SK-N-SH (cell line): ENCODE results near the gene PCSK5. TPM values are rescaled to one million over a fixed set of nuclear protein-coding genes. Genes with fewer than 3 reads are reported as not detected.

Experiments used
- CTCF ChIA-PET: fragments of 300-600, 350-600 bp; formaldehyde crosslinking; extraction: SDS; loops from one replicate; lab custom pipeline; 2021; lab: Yijun Ruan, JAX
- POLR2A ChIA-PET: fragments of 350-600 bp; sonication (Branson Sonifier 250); formaldehyde crosslinking; extraction: SDS; loops from one replicate; lab custom pipeline; 2020; ENCODE audit warnings: antibody characterized with exemption, inconsistent platforms; lab: Yijun Ruan, JAX
- DNase-seq: peaks from one replicate; pipeline ENCODE4 v3.0.0; 2012
- H2AFZ ChIP-seq: fragments of 200-600 bp; sonication (generic); 2 replicates; pipeline ENCODE4 v1.8.1; 2016; ENCODE audit warnings: antibody characterized with exemption, mild to moderate bottlenecking, low read depth
- H3F3A ChIP-seq: fragments of 200-600 bp; sonication (generic); replicated peaks from 2 replicates; pipeline ENCODE3; 2016; ENCODE audit warnings: antibody characterized with exemption, mild to moderate bottlenecking; ENCODE audit not compliant: insufficient read depth
- H3K27ac ChIP-seq, 2 experiments: fragments of 200-500 bp in 1 of 2; fragments of 200-600 bp in 1 of 2; sonication (Bioruptor generic) in 1 of 2; sonication (generic), shearing (Covaris generic) in 1 of 2; 2 replicates each; pipeline versions ENCODE4 v1.5.1 to v1.6.1; 2014 to 2016; ENCODE audit warnings: low read depth in 2 of 2, inconsistent platforms in 1 of 2, low read length in 1 of 2, mild to moderate bottlenecking in 1 of 2, mixed read lengths in 1 of 2
- H3K27me3 ChIP-seq: fragments of 200-600 bp; sonication (generic), shearing (Covaris generic); 2 replicates; pipeline ENCODE4 v1.6.1; 2016; ENCODE audit warnings: mixed run types; ENCODE audit not compliant: insufficient read depth
- H3K36me3 ChIP-seq, 2 experiments: fragments of 200-500 bp in 1 of 2; fragments of 200-600 bp in 1 of 2; sonication (Bioruptor generic) in 1 of 2; sonication (generic) in 1 of 2; replicated peaks in 1 of 2; 2 replicates each; pipeline versions ENCODE3 to v1.5.1; 2014 to 2016; ENCODE audit warnings: low read length in 1 of 2, mild to moderate bottlenecking in 1 of 2; ENCODE audit not compliant: insufficient read depth in 2 of 2, control insufficient read depth in 1 of 2
- H3K4me1 ChIP-seq, 2 experiments: fragments of 200-500 bp in 1 of 2; fragments of 200-600 bp in 1 of 2; sonication (Bioruptor generic) in 1 of 2; sonication (generic), shearing (Covaris generic) in 1 of 2; 2 replicates each; pipeline versions ENCODE4 v1.5.1 to v1.6.1; 2014 to 2016; ENCODE audit warnings: low read depth in 1 of 2, low read length in 1 of 2, mixed run types in 1 of 2; ENCODE audit not compliant: insufficient read depth in 2 of 2, control insufficient read depth in 1 of 2
- H3K4me2 ChIP-seq: fragments of 200-600 bp; sonication (generic), shearing (Covaris generic); 2 replicates; pipeline ENCODE4 v1.6.1; 2017; ENCODE audit warnings: mixed run types
- H3K4me3 ChIP-seq, 2 experiments: fragments of 200-500 bp in 1 of 2; fragments of 200-600 bp in 1 of 2; sonication (Bioruptor generic) in 1 of 2; sonication (generic), shearing (Covaris generic) in 1 of 2; 2 replicates each; pipeline versions ENCODE4 v1.5.1 to v1.8.1; 2014 to 2016; ENCODE audit warnings: low read depth in 2 of 2, inconsistent platforms in 1 of 2, low read length in 1 of 2, mild to moderate bottlenecking in 1 of 2, mixed read lengths in 1 of 2, moderate library complexity in 1 of 2
- H3K79me2 ChIP-seq: fragments of 200-600 bp; sonication (generic); 2 replicates; pipeline ENCODE4 v1.8.1; 2017; ENCODE audit warnings: mild to moderate bottlenecking; ENCODE audit not compliant: insufficient read depth
- H3K9ac ChIP-seq: fragments of 200-600 bp; sonication (generic); 2 replicates; pipeline ENCODE4 v1.6.1; 2017; ENCODE audit warnings: mixed run types
- H3K9me2 ChIP-seq: fragments of 200-600 bp; sonication (generic); 2 replicates; pipeline ENCODE4 v1.6.1; 2017; ENCODE audit warnings: mixed run types
- H3K9me3 ChIP-seq: fragments of 200-600 bp; sonication (generic); 2 replicates; pipeline ENCODE4 v1.6.1; 2017; ENCODE audit warnings: mixed run types, mild to moderate bottlenecking, moderate library complexity
- H4K20me1 ChIP-seq: fragments of 200-600 bp; sonication (generic); 2 replicates; pipeline ENCODE4 v1.6.1; 2017; ENCODE audit warnings: mild to moderate bottlenecking, mixed run types; ENCODE audit not compliant: insufficient read depth
- CHD2 ChIP-seq: fragments of 150-350 bp; IDR thresholded peaks from 2 replicates; pipeline ENCODE4 v1.6.1; 2018; ENCODE audit warnings: low read length; ENCODE audit not compliant: partially characterized antibody
- EP300 ChIP-seq, 2 experiments: IDR thresholded peaks; 2 replicates each; pipeline versions ENCODE4 v1.4.0 to v1.6.1; 2012; ENCODE audit warnings: borderline replicate concordance in 1 of 2, low read depth in 1 of 2, low read length in 1 of 2
- EZH2phosphoT487 ChIP-seq: fragments of 200-600 bp; sonication (generic); IDR thresholded peaks from 2 replicates; pipeline ENCODE4 v1.6.1; 2017; ENCODE audit warnings: low read depth, mixed run types, mild to moderate bottlenecking, antibody characterized with exemption, moderate library complexity, borderline replicate concordance
- FOSL2 ChIP-seq: IDR thresholded peaks from 2 replicates; pipeline ENCODE4 v1.4.0; 2012; ENCODE audit warnings: low read depth, mild to moderate bottlenecking, moderate library complexity, borderline replicate concordance
- FOXJ3 ChIP-seq: sonication (generic); formaldehyde crosslinking; IDR thresholded peaks from 2 replicates; pipeline ENCODE4 v1.5.1; 2020; ENCODE audit warnings: mild to moderate bottlenecking, missing genetic modification reagents
- FOXM1 ChIP-seq: IDR thresholded peaks from 2 replicates; pipeline ENCODE4 v1.4.0; 2012; ENCODE audit warnings: low read depth, mild to moderate bottlenecking
- GABPA ChIP-seq: IDR thresholded peaks from 2 replicates; pipeline ENCODE4 v1.4.0; 2012; ENCODE audit warnings: low read depth, mild to moderate bottlenecking
- JUND ChIP-seq: IDR thresholded peaks from 2 replicates; pipeline ENCODE4 v1.4.0; 2012
- MAX ChIP-seq: IDR thresholded peaks from 2 replicates; pipeline ENCODE4 v1.4.0; 2012; ENCODE audit warnings: low read depth
- MXI1 ChIP-seq: IDR thresholded peaks from 2 replicates; pipeline ENCODE4 v1.6.1; 2012; ENCODE audit warnings: mild to moderate bottlenecking, low read depth, low read length, improper control_type of control experiment
- NRF1 ChIP-seq: IDR thresholded peaks from 2 replicates; pipeline ENCODE4 v1.6.1; 2012; ENCODE audit warnings: low read depth, mild to moderate bottlenecking, low read length
- POLR2AphosphoS5 ChIP-seq: IDR thresholded peaks from 2 replicates; pipeline ENCODE4 v1.6.1; 2012; ENCODE audit warnings: low read depth, low read length
- RAD21 ChIP-seq: IDR thresholded peaks from 2 replicates; pipeline ENCODE4 v1.6.1; 2012; ENCODE audit warnings: mild to moderate bottlenecking, low read length
- SMC3 ChIP-seq: IDR thresholded peaks from 2 replicates; pipeline ENCODE4 v1.6.1; 2012; ENCODE audit warnings: low read depth, low read length, improper control_type of control experiment
- TAF1 ChIP-seq: IDR thresholded peaks from 2 replicates; pipeline ENCODE4 v1.6.1; 2012; ENCODE audit warnings: low read depth, mild to moderate bottlenecking, low read length, moderate library complexity, borderline replicate concordance
- TCF12 ChIP-seq: IDR thresholded peaks from 2 replicates; pipeline ENCODE4 v1.4.0; 2012
- TEAD4 ChIP-seq: IDR thresholded peaks from 2 replicates; pipeline ENCODE4 v1.4.0; 2012; ENCODE audit warnings: mild to moderate bottlenecking, borderline replicate concordance; ENCODE audit not compliant: insufficient read depth
- YY1 ChIP-seq: IDR thresholded peaks from 2 replicates; pipeline ENCODE4 v1.4.0; 2012; ENCODE audit warnings: low read depth, mild to moderate bottlenecking
- WGBS: methylation state at CpG from one replicate; pipeline ENCODE4 v1.1.6; 2017; ENCODE audit warnings: low lambda C conversion rate; 5-methylcytosine and 5-hydroxymethylcytosine counted together
- polyA plus RNA-seq, 3 experiments: library from polyadenylated mRNA; depleted of rRNA; stranded (reverse); fragments of >200 nt; gene quantifications; 2 replicates each; pipeline ENCODE4 v1.2.3, GENCODE V29; 2012
- TF ChIP-seq, protein P1 (sequence below): fragments of 150-350 bp; IDR thresholded peaks from 2 replicates; pipeline ENCODE4 v1.6.1; 2016; ENCODE audit warnings: mild to moderate bottlenecking, low read depth, low read length

The PCSK5 gene
- polyA plus RNA-seq, 1 of the 3 experiments (the other 2 are of a cell fraction), result 0.08 TPM

DNA sequence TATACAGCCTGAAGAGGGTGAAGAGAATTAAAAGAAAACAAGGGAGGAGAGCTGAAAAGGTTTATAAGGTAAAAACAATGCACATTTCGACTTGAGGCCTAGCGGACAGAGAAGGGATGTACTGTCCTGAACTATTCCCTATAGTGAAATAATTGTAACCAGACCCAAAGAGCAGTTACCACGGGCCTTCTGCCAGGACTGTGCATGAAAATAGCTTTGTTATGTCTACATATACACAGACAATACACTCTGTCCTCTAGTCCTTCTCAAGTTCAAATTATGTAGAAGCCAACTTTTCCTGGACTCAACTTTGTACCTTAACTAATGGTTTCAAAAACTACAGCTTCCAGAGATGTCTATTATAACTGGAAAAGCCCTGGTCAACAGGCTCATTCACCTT lies 223.7 kb downstream of the PCSK5 start:
- WGBS, result 9% methylated on average over 3 of the region's 3 CpGs
- H3K27ac ChIP-seq, result no peak overlapping the region

DNA sequence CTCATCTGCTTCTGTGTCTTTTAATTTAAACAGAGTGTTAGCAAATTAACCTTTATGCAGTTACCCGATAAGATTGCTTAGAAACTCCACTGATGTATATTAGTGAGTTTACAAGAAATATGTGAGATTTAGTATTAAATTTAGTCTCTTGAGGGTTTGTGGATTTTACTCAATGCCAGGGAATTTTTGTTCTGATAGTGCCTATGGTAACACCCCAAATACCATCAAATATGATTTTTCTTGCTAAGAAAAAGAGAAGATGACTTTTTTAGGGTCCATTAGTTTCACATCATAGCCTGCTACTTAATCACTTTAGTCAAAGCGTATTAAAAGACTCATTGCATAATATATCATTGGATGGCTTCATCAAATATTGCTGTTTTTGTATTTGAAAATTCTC lies 224.9 kb downstream of the PCSK5 start:
- Histone ChIP-seq H3K36me3 (no peaks in the 10 kb centered on the region), H3K9ac (no peak overlapping the region), H3K9me3 (no peaks in the 10 kb centered on the region), H4K20me1 (no peaks in the 10 kb centered on the region), H3K27ac (no peak overlapping the region), H3K4me2 (no peak overlapping the region), H3K4me1 (no peaks in the 10 kb centered on the region), H3F3A (no peaks in the 10 kb centered on the region), H3K79me2 (no peaks in the 10 kb centered on the region), H3K9me2 (no peaks in the 10 kb centered on the region), H2AFZ (no peak overlapping the region), H3K27me3 (no peaks in the 10 kb centered on the region; the same call in 1 of the 2 replicates), H3K4me3 (no peak overlapping the region)
- no peak for DNase-seq
- POLR2A ChIA-PET, result no interaction called here
- TF ChIP-seq SMC3 (no peak), EZH2phosphoT487 (no peak), GABPA (no peak), JUND (no peak)
- CTCF ChIA-PET, result interaction anchor here (0.6 kb wide), 1 partner anchor 34 kb away, joined by 3 read pairs; no protein-coding TSS in a partner anchor
- WGBS, result 7% methylated on average over 2 of the region's 2 CpGs

More for the DNA sequence above, 223.7 kb downstream of the PCSK5 start:
- Histone ChIP-seq H3K27me3 (no peaks in the 10 kb centered on the region; the same call in 1 of the 2 replicates), H3K9me3 (no peaks in the 10 kb centered on the region), H2AFZ (no peak overlapping the region), H3F3A (no peaks in the 10 kb centered on the region), H3K9me2 (no peaks in the 10 kb centered on the region), H3K36me3 (no peaks in the 10 kb centered on the region), H3K79me2 (no peaks in the 10 kb centered on the region), H4K20me1 (no peaks in the 10 kb centered on the region), H3K9ac (no peak overlapping the region), H3K4me1 (no peaks in the 10 kb centered on the region), H3K4me2 (no peak overlapping the region), H3K4me3 (no peak overlapping the region)
- DNase-seq, result no peak
- ChIA-PET CTCF (no interaction called here), POLR2A (no interaction called here)
- TF ChIP-seq EP300 (IDR thresholded peaks at IDR 0.05; ENCODE audit: borderline replicate concordance in 1 of 2, low read depth in 1 of 2, low read length in 1 of 2), result no peak

DNA sequence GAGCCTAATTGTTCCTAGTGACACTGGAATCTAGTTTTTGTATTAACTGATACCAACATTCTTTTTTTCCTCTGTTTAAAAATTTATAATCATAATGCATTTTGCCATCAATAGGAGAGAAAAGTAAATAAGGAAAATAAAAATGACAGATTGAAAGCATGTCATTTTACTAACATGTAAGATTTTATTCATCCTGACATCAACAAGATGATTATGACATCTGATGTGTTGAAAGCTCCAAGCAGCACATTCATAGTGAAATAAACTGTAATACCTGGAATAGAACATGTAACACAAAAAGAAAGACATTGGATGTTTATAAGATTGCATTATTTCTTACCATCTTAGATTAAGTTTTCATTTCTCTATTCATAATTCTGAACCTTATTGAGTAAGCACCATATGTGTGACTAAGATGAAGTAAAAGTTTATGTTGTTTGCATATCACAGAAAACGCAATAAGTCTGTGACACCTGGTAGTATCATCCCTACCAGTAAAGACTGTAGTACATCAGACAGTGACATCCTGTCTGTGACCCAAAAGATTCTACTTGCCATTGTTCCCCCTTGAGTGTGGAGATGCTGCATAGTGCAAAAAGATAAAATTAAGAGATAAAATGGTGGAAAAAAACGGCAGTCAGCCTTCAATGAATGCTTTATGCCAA lies 225.6 kb downstream of the PCSK5 start:
- no peaks in the 10 kb centered on the region for H3K79me2 ChIP-seq
- CTCF ChIA-PET, result interaction anchor here (0.6 kb wide), 1 partner anchor 33 kb away, joined by 3 read pairs; no protein-coding TSS in a partner anchor
- H3K4me3 ChIP-seq, result no peak overlapping the region
- no peak overlapping the region for H3K27ac ChIP-seq
- no peaks in the 10 kb centered on the region; the same call in 1 of the 2 replicates for H3K27me3 ChIP-seq
- no peak overlapping the region for H2AFZ ChIP-seq
- POLR2A ChIA-PET, result no interaction called here
- no peak overlapping the region for H3K9ac ChIP-seq
- H3K36me3 ChIP-seq, result no peaks in the 10 kb centered on the region
- H3K9me2 ChIP-seq, result no peaks in the 10 kb centered on the region
- no peaks in the 10 kb centered on the region for H3F3A ChIP-seq
- DNase-seq, result no peak
- H3K4me2 ChIP-seq, result no peak overlapping the region
- no peaks in the 10 kb centered on the region for H3K4me1 ChIP-seq
- WGBS, result 29% methylated on average over 2 of the region's 2 CpGs
- no peaks in the 10 kb centered on the region for H4K20me1 ChIP-seq
- H3K9me3 ChIP-seq, result no peaks in the 10 kb centered on the region
- TF ChIP-seq EP300 (IDR thresholded peaks at IDR 0.05; ENCODE audit: borderline replicate concordance in 1 of 2, low read depth in 1 of 2, low read length in 1 of 2) (no peak), JUND (no peak), SMC3 (no peak), TAF1 (no peak), EZH2phosphoT487 (no peak), FOXJ3 (no peak), GABPA (no peak), POLR2AphosphoS5 (no peak), CHD2 (no peak), FOSL2 (no peak), YY1 (no peak), RAD21 (no peak), MAX (no peak), TCF12 (no peak), TEAD4 (no peak), MXI1 (no peak), FOXM1 (no peak), NRF1 (no peak)
- TF ChIP-seq, protein P1, sequence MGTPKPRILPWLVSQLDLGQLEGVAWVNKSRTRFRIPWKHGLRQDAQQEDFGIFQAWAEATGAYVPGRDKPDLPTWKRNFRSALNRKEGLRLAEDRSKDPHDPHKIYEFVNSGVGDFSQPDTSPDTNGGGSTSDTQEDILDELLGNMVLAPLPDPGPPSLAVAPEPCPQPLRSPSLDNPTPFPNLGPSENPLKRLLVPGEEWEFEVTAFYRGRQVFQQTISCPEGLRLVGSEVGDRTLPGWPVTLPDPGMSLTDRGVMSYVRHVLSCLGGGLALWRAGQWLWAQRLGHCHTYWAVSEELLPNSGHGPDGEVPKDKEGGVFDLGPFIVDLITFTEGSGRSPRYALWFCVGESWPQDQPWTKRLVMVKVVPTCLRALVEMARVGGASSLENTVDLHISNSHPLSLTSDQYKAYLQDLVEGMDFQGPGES, result no peak
